ENCODE measurements around the gene LEF1.
A peak's percentile ranks its signal among the peaks of the same experiment; 100 is the strongest.

LEF1 gene

GRCh38 chr4:108191269-108191914 is 22.7 kb upstream of the LEF1 start:
- Histone ChIP-seq H3K27me3 (replicated peaks; ENCODE audit: control insufficient read depth, insufficient read depth, low read length) (no peaks in the 10 kb centered on the region; the same call in 1 of the 2 replicates), H3K4me3 (replicated peaks; ENCODE audit: low read depth, low read length) (no peak overlapping the region), H3K36me3 (ENCODE audit: control insufficient read depth, insufficient read depth, low read length) (no peaks in the 10 kb centered on the region)
- no peak for DNase-seq (ENCODE audit: extremely low read depth, insufficient read length)
- no peak for TF ChIP-seq CTCF (IDR thresholded peaks at IDR 0.05; ENCODE audit: insufficient read depth, low read length, poor library complexity, severe bottlenecking)

- no peak for DNase-seq (ENCODE audit: extremely low read depth, insufficient read length)
- no peak overlapping the region for H3K4me3 ChIP-seq (replicated peaks; ENCODE audit: low read depth, low read length)
Observed at GRCh38 chr4:108188770-108189169, 20.0 kb upstream of the LEF1 start.

GRCh38 chr4:108185252-108185651 is 16.5 kb upstream of the LEF1 start:
- Histone ChIP-seq H3K4me3 (replicated peaks; ENCODE audit: low read depth, low read length) (no peak overlapping the region), H3K27me3 (replicated peaks; ENCODE audit: control insufficient read depth, insufficient read depth, low read length) (no peaks in the 10 kb centered on the region), H3K36me3 (ENCODE audit: control insufficient read depth, insufficient read depth, low read length) (no peaks in the 10 kb centered on the region)
- DNase-seq (ENCODE audit: extremely low read depth, insufficient read length) = no peak
- TF ChIP-seq CTCF (IDR thresholded peaks at IDR 0.05; ENCODE audit: insufficient read depth, low read length, poor library complexity, severe bottlenecking) = no peak

More at GRCh38 chr4:108188770-108189169, 20.0 kb upstream of the LEF1 start:
- no peak for TF ChIP-seq CTCF (IDR thresholded peaks at IDR 0.05; ENCODE audit: insufficient read depth, low read length, poor library complexity, severe bottlenecking)
- no peaks in the 10 kb centered on the region; the same call in 1 of the 2 replicates for H3K27me3 ChIP-seq (replicated peaks; ENCODE audit: control insufficient read depth, insufficient read depth, low read length)
- no peaks in the 10 kb centered on the region for H3K36me3 ChIP-seq (ENCODE audit: control insufficient read depth, insufficient read depth, low read length)

GRCh38 chr4:108184453-108185049 is 15.8 kb upstream of the LEF1 start:
- TF ChIP-seq CTCF (IDR thresholded peaks at IDR 0.05; ENCODE audit: insufficient read depth, low read length, poor library complexity, severe bottlenecking) = no peak
- H3K4me3 ChIP-seq (replicated peaks; ENCODE audit: low read depth, low read length) = no peak overlapping the region
- DNase-seq (ENCODE audit: extremely low read depth, insufficient read length) = no peak
- no peaks in the 10 kb centered on the region for H3K36me3 ChIP-seq (ENCODE audit: control insufficient read depth, insufficient read depth, low read length)
- no peaks in the 10 kb centered on the region for H3K27me3 ChIP-seq (replicated peaks; ENCODE audit: control insufficient read depth, insufficient read depth, low read length)

- DNase-seq (ENCODE audit: extremely low read depth, insufficient read length) = no peak
- H3K4me3 ChIP-seq (replicated peaks; ENCODE audit: low read depth, low read length) = no peak overlapping the region
- peak; percentile 44 for TF ChIP-seq CTCF (IDR thresholded peaks at IDR 0.05; ENCODE audit: insufficient read depth, low read length, poor library complexity, severe bottlenecking)
- H3K27me3 ChIP-seq (replicated peaks; ENCODE audit: control insufficient read depth, insufficient read depth, low read length) = no peaks in the 10 kb centered on the region
- H3K36me3 ChIP-seq (ENCODE audit: control insufficient read depth, insufficient read depth, low read length) = no peaks in the 10 kb centered on the region
Observed at GRCh38 chr4:108181704-108182103, 13.0 kb upstream of the LEF1 start.

All from GM06990 (cell line).